IPS-18a (cell line): ENCODE data around the gene RAF1.
"Not testable (repeated sequence)": the region's sequence is repeated elsewhere in the genome, so short reads cannot be mapped to it uniquely, and the experiment has no call there.

Experiments used
- H3K27ac ChIP-seq: one replicate; pipeline ENCODE4 v1.5.1; 2013; ENCODE audit warnings: low read length
- H3K27me3 ChIP-seq: one replicate; pipeline ENCODE4 v1.6.1; 2013; ENCODE audit warnings: mild to moderate bottlenecking, low read length; ENCODE audit not compliant: control insufficient read depth, insufficient read depth
- H3K36me3 ChIP-seq: one replicate; pipeline ENCODE4 v1.6.1; 2013; ENCODE audit warnings: low read depth, low read length; ENCODE audit not compliant: control insufficient read depth
- H3K4me1 ChIP-seq: one replicate; pipeline ENCODE4 v1.6.1; 2013; ENCODE audit warnings: low read depth, low read length; ENCODE audit not compliant: control insufficient read depth
- H3K4me3 ChIP-seq: one replicate; pipeline ENCODE4 v1.5.1; 2013; ENCODE audit warnings: low read length
- H3K9ac ChIP-seq: one replicate; pipeline ENCODE4 v1.6.1; 2013; ENCODE audit warnings: mild to moderate bottlenecking, low read length, moderate library complexity
- H3K9me3 ChIP-seq: one replicate; pipeline ENCODE4 v1.6.1; 2013; ENCODE audit warnings: low read depth, low read length; ENCODE audit not compliant: control insufficient read depth

The RAF1 gene

DNA sequence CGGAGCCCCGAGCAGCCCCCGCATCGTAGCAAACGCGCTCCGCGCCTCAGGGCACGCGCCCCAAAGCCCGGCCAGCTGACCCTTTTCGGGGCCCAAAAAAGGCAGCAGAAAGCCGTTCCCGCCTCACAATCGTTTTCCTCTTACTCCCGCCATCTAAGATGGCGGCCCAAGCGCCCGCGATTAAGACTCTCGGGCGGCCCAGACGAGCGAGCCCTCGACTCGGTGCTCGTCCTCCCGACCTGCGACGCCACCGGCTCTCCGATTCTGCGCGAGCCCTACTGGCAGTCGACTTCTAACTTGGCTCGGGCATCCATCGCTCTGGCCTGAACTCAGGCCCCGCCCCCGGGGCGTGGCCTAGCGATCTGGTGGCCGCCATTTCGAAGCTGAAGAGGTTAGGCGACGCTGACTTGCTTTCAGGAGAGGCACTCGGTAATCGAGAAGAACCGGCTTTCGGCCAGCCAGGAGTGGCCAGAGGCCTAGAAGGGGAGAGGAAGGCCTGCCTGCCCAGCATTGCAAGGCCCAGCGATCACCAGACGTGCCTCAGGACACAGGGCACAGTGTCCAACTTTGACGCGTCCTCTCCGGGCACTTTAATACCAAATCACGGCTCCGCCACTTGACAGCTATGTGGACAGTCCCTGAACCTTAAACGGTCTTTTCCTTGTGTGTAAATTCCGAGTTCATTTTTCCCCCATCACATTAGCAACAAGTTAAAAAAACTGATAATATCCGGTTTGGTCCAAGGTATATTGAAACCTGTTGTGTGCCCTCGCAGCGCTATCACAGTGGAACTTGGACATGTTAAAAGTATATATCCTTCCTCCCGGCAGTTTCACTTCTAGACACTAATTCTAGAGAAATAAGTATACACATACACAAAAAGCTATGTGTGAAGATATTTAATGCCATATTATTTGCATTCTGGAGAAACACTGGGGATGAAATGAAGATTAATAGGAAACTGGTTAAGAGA, at the start of gene RAF1:
Gene RAF1 (minus strand): TSS at position 182 of the 973 bp plus-strand sequence. CDS start 45,396 bp downstream, outside the sequence.
- Histone ChIP-seq H3K4me1 (no peaks in the 10 kb centered on the region), H3K36me3 (no peaks in the 10 kb centered on the region), H3K9ac (peak within 1 kb of the TSS; percentile 93), H3K27me3 (no peaks in the 10 kb centered on the region), H3K9me3 (no peaks in the 10 kb centered on the region), H3K4me3 (peak within 1 kb of the TSS; percentile 99), H3K27ac (peak within 1 kb of the TSS; percentile 81)

DNA sequence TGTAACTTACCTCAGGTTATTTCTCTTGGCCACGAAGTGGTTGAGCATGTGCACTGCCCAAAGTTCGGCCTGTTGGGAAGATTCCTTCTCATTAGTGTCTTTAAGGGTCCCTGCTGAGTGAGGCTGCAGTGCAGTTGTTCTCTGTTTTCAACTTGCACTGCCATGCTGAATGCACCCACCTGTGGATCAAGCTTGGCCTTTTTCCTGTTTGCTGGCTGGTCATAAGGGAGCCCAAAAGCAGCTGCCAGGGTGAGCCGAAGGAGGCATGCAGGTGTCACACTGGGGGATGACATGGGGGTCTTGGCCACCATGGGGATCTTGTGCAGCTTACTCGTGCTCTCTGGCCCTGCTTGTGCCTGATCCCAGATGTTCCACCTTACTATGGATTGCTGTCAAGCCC, 46.1 kb upstream of the RAF1 start:
- Histone ChIP-seq H3K27ac (no peak overlapping the region), H3K36me3 (no peaks in the 10 kb centered on the region), H3K27me3 (no peaks in the 10 kb centered on the region), H3K9ac (no peak overlapping the region), H3K4me3 (no peak overlapping the region), H3K4me1 (no peaks in the 10 kb centered on the region), H3K9me3 (no peaks in the 10 kb centered on the region)

DNA sequence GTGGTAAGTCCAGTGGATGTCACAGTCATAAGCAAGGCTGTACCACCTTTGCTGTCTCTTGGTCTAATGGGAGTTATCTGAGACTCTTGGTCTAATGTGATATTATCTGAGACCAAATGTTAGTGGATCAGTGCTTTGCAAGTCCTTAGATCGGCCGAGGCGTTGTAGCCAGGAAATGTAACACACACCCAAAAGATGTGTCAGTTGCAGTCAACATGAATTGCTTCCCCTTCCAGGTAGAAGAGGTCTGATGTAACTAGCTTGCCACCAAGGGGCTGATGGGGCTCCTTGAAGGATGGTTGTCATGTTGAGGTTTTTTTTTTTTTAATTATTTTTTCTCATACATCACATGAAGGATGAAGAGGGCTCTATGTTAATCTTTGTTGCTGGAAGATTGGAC, 45.4 kb upstream of the RAF1 start:
- no peak overlapping the region for H3K4me3 ChIP-seq
- no peak overlapping the region for H3K9ac ChIP-seq
- H3K27me3 ChIP-seq: no peaks in the 10 kb centered on the region
- H3K4me1 ChIP-seq: no peaks in the 10 kb centered on the region
- no peaks in the 10 kb centered on the region for H3K36me3 ChIP-seq
- no peaks in the 10 kb centered on the region for H3K9me3 ChIP-seq
- no peak overlapping the region for H3K27ac ChIP-seq

DNA sequence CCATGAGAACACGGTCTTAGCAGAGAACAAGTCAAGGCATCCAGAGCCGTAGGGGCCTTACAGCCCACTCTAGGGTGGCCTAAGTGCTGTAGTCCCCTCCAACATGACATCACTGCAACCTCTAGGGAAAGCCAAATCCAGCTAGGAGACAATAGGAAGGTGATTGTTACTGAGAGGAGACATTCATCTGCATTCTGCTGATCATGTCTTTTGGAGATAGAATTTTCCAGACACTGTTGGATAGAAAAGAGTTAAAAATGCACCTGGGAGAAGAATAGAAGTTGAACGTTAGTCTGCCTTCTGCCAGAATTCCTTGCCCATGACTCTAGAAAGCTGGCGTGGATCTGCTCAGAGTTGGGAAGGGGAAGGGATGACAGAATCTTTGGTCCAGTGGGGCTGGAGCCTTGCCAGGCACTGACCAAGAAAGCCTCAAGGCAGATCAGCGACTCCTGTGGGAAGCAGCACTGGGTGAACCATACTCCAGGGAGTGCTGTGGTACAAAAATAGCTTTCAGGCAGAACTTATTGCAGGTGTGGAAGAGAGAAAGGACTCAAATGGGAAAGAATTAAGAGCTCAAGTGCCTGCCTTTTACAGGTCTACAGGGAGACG, 44.8 kb upstream of the RAF1 start:
- Histone ChIP-seq H3K27ac (no peak overlapping the region), H3K4me1 (no peaks in the 10 kb centered on the region), H3K27me3 (no peaks in the 10 kb centered on the region), H3K9ac (no peak overlapping the region), H3K4me3 (no peak overlapping the region), H3K36me3 (no peaks in the 10 kb centered on the region), H3K9me3 (no peaks in the 10 kb centered on the region)

DNA sequence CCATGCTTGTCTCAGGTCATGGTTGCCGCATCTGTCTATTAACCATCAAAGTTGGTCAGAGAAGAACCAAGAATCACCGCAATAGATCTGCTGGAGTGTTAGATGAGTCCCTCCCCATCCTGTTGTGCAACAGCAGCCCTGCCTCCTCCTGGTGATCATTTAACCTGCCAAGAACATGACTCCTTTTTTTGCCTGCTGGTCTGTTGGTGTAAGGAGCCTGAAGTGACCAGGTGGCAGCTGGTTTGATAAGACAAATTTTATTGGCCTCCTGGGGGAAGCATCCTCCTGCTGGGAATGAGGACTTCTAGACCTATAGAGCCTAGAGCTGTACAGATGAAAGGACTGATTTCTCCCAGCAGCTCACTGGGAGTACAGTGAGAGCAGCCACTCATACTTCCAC, 43.5 kb upstream of the RAF1 start:
- Histone ChIP-seq H3K27ac (no peak overlapping the region), H3K4me1 (no peaks in the 10 kb centered on the region), H3K9me3 (no peaks in the 10 kb centered on the region), H3K36me3 (no peaks in the 10 kb centered on the region), H3K9ac (no peak overlapping the region), H3K4me3 (no peak overlapping the region), H3K27me3 (no peaks in the 10 kb centered on the region)

DNA sequence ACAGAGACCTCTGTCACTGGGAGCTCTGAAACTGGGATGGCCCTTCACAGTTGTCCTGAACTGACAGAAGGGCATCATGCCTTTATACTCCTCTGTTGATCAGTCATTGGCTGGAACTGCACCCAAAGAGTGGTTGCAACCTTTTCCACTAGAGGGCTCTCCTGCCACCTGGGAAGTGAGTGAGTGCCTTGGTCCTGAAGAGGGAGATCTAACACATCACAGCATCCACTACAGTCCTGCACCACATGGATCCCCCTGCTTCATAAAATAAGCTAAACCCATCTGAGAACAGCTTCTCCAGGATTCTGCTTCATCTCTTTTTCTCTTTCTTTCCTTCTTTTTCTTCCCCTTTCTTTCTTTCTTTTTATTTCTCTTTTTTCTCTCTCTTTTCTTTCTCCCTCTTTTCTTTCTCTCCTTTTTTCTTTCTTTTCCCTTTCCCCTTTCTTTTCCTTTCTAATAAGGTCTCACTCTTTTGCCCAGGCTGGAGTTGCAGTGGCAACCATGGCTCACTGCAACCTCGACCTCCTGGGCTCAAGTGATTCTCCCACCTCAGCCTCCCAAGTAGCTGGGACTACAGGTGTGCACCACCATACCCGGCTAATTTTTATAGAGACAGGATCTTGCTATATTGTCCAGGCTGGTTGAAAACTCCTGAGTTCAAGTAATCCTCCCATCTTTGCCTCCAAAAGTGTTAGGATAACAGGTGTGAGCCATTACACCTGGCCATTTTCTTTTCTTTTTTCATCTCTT, 42.8 kb upstream of the RAF1 start:
- Histone ChIP-seq H3K9me3 (no peaks in the 10 kb centered on the region), H3K9ac (no peak overlapping the region), H3K4me3 (no peak overlapping the region), H3K27me3 (no peaks in the 10 kb centered on the region), H3K4me1 (no peaks in the 10 kb centered on the region), H3K27ac (no peak overlapping the region), H3K36me3 (no peaks in the 10 kb centered on the region)

DNA sequence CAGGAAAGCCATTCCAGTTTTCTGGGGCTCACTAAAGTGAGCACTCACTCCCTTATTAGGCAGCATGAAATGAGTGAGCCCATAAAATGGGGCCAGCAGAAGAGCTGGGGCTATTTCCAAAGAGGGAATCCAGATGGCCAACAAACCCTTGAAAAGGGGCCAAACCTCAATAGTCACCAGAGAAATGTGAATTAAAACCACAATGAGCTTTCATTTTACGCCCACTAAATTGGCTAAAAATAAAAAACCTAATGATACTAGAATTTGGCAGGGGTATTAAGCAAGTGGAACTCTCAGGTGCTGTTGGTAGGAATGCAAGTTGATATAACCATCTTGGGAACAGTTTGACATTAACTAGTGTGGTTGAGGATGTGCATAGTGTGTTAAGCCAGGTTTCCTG, 42.1 kb upstream of the RAF1 start:
- Histone ChIP-seq H3K4me1 (no peaks in the 10 kb centered on the region), H3K27ac (no peak overlapping the region), H3K9me3 (no peaks in the 10 kb centered on the region), H3K4me3 (no peak overlapping the region), H3K36me3 (no peaks in the 10 kb centered on the region), H3K27me3 (no peaks in the 10 kb centered on the region), H3K9ac (no peak overlapping the region)

DNA sequence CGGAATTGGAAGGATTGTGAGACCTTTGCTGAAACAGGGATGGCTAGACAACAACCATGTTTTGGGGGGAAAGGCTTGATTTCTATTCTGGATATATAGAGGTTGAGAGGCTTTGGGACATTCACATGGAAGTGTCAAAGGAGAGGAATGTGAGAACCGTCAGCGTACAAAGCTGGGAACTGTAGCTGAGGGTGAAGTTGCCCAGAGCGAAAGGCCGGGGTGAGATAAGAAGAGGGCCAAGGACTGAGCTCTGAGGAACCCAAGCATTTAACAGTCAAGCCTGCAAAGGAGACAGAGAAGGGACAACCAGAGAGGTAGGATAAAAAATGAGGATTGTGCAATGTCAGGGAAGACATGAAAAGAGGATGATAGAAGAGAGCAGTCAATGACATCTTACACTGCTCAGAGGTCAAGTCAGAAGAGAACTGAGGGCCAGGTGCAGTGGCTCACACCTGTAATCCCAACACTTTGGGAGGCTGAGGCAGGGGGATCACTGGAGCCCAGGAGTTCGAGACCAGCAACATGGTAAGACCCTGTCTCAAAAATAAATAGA, 41.5 kb upstream of the RAF1 start:
- H3K27ac ChIP-seq: no peak overlapping the region
- H3K36me3 ChIP-seq: no peaks in the 10 kb centered on the region
- no peak overlapping the region for H3K4me3 ChIP-seq
- H3K27me3 ChIP-seq: no peaks in the 10 kb centered on the region
- H3K9me3 ChIP-seq: no peaks in the 10 kb centered on the region
- H3K4me1 ChIP-seq: no peaks in the 10 kb centered on the region
- H3K9ac ChIP-seq: no peak overlapping the region

DNA sequence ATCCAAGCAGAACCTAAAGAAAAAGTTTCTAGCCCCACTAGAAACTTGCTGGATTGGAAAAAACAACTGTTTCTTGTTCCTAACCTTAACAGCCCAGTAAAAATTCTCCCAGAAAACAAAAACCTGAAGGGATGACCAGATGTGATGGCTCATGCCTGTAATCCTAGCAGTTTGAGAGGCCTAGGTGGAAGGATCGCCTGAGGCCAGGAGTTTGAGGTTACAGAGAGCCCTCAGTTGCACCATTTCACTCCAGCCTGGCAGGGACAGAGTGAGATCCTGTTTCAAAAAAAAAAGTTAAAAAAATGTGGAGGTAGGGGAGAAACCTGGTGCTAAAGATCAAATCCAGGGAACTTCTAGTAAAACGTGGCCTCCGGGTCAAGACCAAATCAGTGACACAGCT, 38.6 kb upstream of the RAF1 start:
- Histone ChIP-seq H3K9me3 (no peaks in the 10 kb centered on the region), H3K4me3 (no peak overlapping the region), H3K27ac (no peak overlapping the region), H3K4me1 (no peaks in the 10 kb centered on the region), H3K36me3 (no peaks in the 10 kb centered on the region), H3K9ac (no peak overlapping the region), H3K27me3 (no peaks in the 10 kb centered on the region)

DNA sequence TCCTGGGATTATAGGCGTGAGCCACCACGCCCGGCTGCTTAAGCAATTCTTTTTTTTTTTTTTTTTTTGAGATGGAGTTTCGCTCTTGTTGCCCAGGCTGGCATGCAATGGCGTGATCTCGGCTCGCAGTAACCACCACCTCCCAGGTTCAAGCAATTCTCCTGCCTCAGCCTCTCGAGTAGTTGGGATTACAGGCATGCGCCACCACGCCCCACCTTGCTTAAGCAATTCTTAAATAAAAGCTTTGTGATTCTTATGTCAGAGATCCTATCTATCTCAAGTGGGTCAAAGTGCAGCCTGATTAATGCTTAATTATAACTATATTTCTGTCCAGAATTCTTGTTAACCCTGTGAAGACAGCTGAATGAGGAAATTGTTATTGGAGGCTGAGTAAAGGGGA, 37.7 kb upstream of the RAF1 start:
- H3K9ac ChIP-seq, H3K9me3 ChIP-seq, H3K4me3 ChIP-seq, H3K4me1 ChIP-seq, H3K27me3 ChIP-seq, H3K36me3 ChIP-seq, H3K27ac ChIP-seq: not testable (repeated sequence)

DNA sequence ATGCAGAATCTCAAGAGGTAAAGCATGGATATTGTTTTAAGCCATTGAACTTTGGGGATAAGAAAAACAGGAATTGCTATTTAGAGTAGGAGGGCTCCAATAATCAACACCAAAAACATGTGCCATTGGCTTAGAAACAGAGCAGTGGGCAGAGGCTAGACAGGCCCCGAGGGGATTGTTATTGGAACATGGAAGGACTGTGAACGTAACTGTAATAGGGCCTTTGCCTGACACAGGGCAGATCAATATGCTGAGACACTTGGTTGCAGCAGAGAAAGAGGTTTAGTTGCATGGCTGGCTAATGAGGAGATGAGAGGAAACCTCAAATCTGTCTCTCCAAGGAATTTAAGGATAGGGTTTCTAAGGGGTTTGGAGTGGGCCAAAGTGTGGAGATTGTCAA, 36.9 kb upstream of the RAF1 start:
- H3K27ac ChIP-seq: no peak overlapping the region
- H3K9me3 ChIP-seq: no peaks in the 10 kb centered on the region
- no peaks in the 10 kb centered on the region for H3K27me3 ChIP-seq
- no peaks in the 10 kb centered on the region for H3K36me3 ChIP-seq
- H3K4me1 ChIP-seq: no peaks in the 10 kb centered on the region
- H3K9ac ChIP-seq: no peak overlapping the region
- no peak overlapping the region for H3K4me3 ChIP-seq
